Measurements from ENCODE around the gene SLC15A2.
"Not testable (repeated sequence)": the region's sequence is repeated elsewhere in the genome, so short reads cannot be mapped to it uniquely, and the experiment has no call there.

Gene SLC15A2, protein sequence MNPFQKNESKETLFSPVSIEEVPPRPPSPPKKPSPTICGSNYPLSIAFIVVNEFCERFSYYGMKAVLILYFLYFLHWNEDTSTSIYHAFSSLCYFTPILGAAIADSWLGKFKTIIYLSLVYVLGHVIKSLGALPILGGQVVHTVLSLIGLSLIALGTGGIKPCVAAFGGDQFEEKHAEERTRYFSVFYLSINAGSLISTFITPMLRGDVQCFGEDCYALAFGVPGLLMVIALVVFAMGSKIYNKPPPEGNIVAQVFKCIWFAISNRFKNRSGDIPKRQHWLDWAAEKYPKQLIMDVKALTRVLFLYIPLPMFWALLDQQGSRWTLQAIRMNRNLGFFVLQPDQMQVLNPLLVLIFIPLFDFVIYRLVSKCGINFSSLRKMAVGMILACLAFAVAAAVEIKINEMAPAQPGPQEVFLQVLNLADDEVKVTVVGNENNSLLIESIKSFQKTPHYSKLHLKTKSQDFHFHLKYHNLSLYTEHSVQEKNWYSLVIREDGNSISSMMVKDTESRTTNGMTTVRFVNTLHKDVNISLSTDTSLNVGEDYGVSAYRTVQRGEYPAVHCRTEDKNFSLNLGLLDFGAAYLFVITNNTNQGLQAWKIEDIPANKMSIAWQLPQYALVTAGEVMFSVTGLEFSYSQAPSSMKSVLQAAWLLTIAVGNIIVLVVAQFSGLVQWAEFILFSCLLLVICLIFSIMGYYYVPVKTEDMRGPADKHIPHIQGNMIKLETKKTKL

DNA sequence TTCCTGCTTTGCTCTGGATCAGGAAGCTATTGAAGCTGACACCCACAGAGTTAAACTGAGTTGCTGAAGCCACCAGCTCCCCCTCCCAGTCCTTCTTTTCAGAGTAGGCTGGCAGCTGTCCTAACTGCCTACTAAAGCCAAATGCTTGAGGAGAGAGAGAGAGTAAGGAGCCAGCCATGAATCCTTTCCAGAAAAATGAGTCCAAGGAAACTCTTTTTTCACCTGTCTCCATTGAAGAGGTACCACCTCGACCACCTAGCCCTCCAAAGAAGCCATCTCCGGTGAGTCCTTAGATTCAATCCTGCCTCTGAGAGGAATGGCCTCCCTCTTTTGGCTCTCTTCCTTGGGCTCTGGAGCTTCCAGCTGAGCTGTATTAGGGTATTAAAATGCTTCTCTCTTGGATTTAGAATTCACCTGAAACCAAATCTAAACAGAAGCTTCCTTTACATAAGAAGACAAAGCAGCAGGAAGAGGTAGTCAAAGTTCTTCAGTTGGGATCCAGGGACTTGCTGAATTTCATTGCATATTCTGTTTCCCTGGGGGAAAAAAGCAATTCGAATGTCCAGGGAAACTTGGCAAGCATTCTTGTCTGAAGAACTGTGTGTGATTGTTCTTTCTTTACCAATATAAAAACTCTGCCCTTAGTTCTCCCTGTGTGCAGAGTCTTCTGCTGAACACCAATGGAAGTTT lies at the start of gene SLC15A2:
Gene SLC15A2, plus strand, starts transcription at position 101 of the 690 bp plus-strand sequence. Its CDS starts 76 bp downstream, at position 177.
- FAIRE-seq, result no peak

DNA sequence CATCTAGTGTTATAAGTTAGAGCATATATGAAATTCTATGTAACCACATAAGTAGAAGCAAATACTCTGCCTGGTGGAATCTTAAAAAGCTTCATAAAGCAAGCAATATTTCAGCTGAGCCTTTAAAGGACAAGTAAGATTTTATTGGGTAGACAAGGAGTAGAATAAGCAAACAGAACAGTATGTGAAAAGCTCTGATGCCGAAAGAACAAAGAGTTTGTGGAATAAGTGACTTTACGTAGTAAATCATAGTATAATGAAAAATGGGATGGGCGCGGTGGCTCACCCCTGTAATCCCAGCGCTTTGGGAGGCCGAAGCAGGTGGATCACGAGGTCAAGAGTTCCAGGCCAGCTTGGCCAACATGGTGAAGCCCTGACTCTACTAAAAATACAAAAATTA lies 49.3 kb upstream of the SLC15A2 start:
- no peak for FAIRE-seq

DNA sequence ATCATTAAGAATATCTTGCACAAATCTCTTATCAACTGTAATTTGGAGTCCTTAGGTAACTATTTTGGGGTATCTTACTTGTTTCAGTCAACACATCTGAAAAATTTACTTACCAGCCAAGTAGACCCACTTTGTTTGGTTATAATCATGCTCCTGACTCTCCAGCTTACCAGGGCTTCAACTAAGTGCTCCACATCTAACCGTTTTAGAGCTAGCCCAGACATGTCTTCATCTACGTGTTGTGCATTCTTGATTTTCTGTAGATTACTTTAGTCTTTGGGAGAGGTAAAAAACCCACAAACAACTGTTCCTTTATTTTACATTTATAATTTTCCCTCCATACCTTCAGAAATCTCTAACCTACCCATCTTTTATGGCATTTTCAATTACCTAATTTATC lies 41.9 kb upstream of the SLC15A2 start:
- FAIRE-seq, result no peak

DNA sequence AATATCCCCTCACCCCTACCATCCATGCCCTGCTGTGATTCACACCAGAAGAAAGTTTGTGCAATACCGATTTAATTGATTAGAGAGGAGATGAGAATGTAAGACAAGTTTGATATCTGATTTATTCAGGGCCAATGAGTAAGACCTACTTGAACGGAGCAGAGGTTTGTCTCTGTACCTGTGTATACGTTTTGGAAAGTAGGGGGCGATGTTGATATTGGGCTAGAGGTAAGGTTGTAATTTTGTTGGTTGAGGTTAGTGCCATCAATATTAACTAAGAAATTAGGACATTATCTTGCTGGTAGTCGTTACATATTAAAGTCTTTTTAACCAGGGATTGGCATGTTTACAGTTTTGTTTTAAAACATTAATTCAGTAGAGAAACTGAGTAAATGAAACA lies 38.6 kb upstream of the SLC15A2 start:
- no peak for FAIRE-seq

DNA sequence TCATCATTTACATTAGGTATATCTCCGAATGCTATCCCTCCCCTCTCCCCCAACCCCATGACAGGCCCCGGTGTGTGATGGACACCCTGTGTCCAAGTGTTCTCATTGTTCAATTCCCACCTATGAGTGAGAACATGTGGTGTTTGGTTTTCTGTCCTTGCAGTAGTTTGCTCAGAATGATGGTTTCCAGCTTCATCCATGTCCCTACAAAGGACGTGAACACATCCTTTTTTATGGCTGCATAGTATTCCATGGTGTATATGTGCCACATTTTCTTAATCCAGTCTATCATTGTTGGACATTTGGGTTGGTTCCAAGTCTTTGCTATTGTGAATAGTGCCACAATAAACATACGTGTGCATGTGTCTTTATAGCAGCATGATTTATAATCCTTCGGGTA lies 36.4 kb upstream of the SLC15A2 start:
- FAIRE-seq, result not testable (repeated sequence)

DNA sequence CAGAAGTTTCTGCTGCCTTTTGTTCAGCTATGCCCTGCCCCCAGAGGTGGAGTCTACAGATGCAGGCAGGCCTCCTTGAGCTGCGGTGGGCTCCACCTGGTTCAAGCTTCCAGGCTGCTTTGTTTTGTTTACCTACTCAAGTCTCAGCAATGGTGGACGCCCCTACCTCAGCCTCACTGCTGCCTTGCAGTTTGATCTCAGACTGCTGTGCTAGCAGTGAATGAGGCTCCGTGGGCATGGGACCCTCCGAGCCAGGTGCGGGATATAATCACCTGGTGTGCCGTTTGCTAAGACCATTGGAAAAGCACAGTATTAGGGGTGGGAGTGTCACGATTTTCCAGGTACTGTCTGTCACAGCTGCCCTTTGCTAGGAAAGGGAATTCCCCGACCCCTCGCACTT lies 31.0 kb upstream of the SLC15A2 start:
- not testable (repeated sequence) for FAIRE-seq

DNA sequence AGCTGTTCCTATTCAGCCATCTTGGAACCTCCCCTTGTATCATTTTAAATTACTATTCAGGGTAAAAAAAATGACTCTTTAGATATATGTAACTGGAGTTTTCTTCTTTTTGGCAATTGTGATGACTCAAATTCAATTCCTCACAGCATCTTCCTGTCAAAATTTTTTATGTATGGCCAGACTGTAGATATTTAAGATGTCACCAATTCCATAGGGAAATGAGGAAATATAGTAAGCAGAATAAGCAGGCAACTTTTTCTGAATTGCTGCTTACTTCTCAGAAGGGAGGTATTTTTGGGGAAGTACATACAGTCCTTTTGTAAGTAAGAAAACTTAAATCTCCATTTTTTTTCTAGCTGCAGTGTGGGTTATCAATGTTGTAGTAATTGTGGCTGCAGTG lies 30.4 kb upstream of the SLC15A2 start:
- no peak for FAIRE-seq

DNA sequence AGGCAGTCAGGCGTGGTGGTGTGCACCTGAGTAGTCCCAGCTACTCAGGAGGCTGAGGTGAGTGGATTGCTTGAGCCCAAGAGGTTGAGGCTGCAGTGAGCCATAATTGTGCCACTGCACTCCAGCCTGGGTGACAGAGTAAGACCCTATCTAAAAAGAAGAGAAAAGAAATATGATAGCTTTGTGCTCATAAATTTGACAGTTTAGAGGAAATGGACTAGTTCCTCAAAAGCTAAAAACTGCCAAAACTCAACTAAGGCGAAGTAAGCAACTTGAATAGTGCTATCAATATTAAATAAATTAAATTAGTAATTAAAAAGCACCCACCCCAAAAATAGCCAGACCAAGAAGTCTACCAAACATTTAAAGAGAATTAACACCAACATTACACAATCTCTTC lies 24.5 kb upstream of the SLC15A2 start:
- FAIRE-seq, result no peak

DNA sequence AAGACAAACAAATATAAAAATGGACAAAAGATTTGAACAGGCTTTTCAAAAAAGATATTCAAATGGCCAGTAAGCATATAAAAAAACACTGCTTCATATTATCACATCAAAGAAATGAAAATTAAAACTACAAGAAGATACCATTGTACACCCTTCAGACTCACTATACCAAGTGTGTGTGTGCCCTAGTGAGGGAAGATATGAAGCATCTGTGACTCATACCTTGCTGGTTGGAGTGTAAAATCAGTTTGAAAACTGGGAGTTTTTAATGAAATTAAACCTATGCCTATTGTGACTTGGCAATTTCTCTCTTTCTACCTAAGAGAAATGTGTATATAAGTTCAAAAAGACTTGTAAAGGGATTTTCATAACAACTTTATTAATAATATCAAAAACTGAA lies 23.5 kb upstream of the SLC15A2 start:
- no peak for FAIRE-seq

DNA sequence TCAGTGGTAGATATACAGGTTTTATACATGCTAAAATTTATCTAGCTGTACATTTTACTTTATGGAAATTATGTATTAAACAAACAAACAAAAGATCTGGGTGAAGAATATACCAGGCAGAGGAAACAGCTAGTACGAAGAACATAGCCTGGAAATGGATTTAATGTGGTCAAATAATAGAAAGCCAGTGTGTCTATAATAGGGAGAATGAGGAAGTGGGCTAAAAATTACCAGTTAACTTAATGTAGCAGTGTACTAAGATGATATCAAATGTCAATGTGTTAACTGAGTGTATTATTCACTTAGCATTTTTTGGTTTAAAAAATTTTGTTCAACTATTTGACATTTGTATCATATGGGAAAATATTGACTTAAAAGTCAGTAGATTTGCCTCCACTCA lies 22.8 kb upstream of the SLC15A2 start:
- FAIRE-seq, result no peak

DNA sequence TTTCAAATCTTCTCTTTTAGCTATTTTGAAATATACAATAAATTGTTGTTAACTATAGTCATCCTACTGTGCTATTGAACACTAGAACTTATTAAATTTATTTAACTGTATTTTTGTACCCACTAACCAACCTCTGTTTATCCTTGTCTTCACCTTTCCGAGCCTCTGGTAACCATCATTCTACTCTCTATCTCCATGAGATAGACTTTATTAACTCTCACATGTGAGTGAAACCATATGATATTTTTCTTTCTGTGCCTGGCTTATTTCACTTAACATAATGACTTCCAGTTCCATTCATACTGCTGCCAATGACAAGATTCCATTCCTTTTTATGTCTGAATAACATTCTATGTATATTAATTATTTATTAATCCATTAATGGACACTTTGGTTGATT lies 15.8 kb upstream of the SLC15A2 start:
- FAIRE-seq, result no peak

DNA sequence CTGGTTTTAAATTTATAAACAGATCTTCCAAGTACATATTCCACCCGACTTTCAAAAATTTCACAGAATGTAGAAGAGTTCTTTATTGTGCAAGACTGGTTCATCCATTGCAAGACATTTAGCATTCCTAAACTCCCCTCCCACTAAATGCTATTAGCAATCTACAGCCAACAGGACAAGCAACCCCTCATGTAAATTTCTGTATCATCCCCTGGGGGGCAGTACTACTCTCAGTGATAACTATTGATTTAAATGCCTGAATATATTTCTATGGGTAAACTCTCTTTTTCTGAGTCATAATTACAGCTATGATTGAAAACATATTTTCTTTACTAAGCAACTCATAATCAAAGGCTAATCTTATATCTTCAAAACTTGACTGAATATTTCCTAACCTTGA lies 10.7 kb upstream of the SLC15A2 start:
- no peak for FAIRE-seq

DNA sequence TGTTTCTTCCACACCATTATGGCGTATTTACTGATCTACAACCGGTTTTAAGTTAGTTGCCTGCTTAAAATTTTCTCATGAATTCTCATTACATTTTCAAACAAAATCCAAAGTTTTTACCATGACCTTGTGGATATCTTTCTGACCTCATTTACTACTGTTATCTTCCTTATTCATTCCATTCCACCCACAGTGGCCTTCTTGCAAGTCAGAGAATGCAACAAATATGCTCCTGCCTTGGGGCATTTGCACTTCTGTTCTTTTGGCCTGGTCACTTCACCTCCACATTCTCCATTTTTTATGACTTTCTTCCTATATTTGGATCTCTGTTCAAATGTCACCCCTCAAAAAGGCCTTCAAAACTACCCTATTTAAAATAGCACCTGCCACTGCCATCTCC lies 8.8 kb upstream of the SLC15A2 start:
- no peak for FAIRE-seq

DNA sequence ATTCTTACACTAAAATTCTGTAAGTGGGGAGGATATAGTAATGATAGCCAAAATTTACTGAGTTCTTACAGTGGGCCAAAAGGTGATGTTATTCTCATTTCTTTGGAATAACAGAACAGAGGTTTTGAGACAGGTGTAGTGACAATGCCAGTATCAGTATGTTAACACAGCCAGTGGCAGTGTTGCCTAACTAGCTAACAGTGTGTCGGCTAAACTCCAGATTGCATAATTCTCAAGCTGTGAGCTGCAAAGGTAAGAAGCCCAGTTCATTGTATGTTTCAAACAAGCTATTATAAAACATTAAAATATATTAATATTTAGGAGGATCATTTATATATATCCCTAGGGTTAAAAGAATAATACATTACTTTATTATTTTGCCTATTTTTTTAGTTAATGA lies 920 bp downstream of the SLC15A2 start:
- no peak for FAIRE-seq

DNA sequence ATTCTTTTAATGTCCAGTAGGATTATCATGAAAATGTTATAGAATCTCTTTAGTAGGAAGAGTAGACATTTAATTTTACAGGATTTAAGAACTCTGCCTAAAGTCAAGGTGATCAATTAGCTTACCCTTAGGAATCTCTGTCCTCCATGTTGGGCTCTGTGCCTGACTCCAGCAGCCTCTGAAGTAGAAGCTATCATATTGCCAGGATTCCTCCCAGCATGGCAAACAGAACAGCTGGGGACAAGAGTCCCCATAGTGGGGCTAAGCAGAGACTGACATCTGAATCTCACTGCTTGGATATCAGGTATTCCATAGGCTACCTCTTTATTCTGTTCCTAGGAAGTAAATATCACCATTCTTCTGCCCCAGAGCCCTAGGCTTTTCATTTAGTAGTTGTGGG lies 1.5 kb downstream of the SLC15A2 start:
- no peak for FAIRE-seq

DNA sequence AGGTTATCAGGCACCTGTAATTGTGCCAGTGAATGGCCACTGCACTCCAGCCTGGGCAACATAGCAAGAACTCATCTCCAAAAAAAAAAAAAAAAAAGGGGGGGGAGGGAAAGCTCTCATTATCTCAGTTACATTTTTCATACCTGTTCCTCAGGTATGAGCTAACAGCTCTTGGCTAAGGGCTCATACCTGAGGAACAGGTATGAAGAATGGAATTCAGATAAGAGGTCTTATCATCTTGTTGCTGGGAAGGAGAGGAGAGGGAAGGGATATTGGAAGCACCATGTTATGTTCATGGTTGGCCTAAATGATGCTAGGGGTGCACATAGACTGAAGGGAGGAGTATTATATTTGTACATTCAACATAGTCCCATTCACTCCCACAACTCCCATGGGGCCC lies 2.6 kb downstream of the SLC15A2 start:
- no peak for FAIRE-seq

DNA sequence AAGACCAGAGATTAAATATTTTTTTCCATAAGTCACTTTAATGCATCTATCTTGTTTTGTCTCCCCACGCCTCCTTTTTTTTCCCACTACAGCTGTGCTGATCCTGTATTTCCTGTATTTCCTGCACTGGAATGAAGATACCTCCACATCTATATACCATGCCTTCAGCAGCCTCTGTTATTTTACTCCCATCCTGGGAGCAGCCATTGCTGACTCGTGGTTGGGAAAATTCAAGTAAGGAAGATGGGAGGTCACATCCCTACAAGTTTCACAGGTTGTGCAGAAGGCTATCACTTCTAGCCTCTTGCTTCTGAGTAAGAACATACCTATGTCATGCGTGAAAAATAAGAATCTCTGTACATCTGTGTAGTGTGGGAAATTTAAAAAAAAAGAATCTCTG lies 3.1 kb downstream of the SLC15A2 start:
- no peak for FAIRE-seq

DNA sequence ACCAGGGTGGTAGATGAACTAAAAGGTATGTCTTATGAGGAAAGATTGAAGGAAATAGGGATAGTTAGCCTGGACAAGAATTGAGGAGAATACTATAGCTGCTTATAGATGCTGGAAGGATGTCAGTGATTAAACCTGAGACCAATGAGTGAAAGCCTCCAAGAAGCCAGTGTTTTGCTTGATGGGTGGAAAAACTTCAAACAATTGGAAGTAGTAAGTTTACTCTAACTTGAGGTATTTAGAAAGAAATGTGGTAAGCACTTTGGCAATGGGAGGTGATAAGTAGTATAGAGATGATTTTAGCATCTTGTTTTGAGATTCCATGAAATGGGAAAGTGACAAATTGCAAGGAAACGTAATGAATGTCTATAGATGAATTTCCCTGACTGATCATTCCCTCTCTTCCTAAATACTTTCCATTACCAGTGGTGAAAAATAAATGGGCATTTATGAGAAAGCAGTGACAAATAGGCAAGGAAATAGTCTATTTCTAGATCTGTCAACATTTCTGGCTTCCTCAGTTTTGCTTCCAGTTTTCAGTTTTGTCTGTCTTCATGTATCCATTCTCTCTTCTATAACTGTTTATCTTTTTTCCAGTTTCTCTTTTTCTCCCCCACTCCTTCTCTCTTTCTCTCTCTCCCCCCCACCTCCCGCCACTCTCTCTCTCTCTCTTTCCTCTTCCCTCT lies 19.2 kb downstream of the SLC15A2 start:
- no peak for FAIRE-seq

DNA sequence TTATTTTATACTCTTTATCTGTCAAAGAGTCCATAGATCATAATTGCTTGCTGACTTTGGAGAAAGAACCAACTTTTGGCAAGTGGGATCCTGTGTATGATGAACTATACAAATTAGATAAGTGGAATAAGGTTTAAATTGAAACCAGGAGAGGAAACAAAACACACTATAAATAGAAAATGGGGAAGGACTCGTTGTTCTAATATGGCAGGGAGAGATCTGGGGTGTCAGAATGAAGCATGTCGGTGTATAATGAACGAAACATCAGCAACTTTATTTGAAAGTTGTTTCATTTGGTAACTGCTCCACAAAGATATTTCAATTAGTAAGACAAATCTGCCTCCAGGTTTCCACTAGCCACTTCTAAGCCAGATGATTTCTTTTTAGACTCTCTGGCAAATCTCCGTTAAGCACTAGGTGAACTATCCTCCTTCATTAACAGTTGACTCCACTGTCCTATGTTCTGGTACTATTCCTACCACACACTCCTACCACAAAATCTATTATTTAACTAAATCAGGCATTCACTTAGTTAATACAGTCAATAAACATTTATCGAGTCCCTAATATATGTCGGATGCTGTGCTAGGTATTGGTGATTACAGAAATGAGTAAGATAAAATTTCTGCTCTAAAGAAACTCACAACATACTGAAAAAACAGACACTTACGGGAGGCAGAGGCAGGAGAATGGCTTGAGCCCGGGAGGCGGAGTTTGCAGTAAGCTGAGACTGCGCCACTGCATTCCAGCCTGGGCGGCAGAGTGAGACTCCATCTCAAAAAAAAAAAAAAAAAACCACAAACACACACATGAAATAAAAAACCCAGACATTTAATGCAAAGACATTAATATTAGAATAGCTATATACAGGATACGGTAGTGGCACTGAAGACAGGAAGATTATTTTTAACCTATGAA lies 20.1 kb downstream of the SLC15A2 start:
- FAIRE-seq, result no peak

DNA sequence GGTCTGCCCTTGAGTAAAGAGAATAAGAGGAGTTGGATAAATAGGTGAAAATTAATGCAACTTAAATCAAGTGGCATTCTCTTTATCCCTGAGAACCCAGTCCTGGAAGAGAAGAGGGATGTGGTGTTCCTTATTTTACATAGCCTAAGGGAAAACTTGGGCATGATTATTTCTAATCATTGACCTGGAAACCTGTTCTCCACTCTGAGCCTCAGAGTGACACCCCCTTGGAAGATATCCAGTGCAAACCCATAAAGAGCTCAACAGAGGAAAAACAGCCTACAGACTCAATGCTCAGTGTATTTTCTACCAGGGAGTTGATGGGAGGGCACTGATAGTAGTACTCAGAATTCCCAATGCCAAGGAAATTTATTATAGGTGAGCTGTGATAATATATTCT lies 22.0 kb downstream of the SLC15A2 start:
- no peak for FAIRE-seq

DNA sequence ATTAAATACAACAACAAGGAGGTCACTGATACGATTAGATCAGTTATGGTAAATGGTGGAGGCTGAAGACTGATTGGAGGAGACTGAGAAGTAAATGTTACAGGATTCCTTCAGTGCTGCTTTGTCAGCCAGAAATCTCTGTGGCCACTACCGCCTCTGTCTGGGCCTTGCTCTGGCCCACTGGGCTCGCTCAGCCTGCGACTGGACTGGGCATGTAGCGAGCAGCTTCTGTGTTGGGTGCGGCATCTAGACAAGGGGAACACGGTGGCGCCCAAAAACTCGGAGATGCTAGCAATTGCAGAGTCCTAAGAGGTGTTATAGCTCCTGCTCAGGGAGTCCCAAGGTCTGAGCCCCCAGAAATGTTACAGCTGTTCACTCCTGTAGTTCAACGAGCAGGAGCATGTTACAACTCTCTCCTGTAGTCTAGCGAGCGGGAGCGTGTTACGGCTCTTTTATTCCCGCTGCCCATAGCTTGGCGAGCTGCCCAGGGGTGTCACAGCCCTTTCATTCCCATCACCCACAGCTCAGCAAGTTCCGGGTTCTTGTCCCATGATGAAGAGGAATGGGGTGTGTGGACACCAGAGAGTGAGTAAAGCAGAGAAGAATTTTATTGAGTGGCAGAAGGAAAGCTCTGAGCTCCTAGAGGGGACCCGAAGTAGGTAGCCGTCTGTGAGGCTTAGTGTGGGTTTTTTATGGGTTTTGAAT lies 24.7 kb downstream of the SLC15A2 start:
- FAIRE-seq, result no peak

DNA sequence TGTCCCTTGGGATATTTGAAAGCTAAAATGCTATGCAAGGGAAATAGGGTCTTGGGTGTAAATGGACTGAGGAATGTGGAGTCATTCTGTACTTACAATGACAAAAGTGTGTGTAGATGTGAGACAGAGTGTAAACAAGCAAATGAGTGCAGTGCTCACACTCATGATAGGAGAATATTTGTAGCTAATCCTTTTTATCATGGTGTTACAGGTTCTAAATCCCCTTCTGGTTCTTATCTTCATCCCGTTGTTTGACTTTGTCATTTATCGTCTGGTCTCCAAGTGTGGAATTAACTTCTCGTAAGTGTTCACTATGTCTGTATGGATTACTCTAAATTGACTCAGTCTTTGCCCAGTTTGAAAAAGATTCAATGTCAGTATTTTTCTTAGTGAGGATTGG lies 30.5 kb downstream of the SLC15A2 start:
- FAIRE-seq, result no peak
